Immature natural killer cell (primary cell): ENCODE measurements around the gene OSBPL2. TPM values are rescaled to one million over a fixed set of nuclear protein-coding genes. Genes with fewer than 3 reads are reported as not detected.
A peak's percentile ranks its signal among the peaks of the same experiment; 100 is the strongest.

Experiments
- DNase-seq, 3 donors: peaks; one replicate each; pipeline ENCODE4 v3.0.0; 2022; ENCODE audit warnings: mixed read lengths in 1 of 3
- H3K27ac Mint-ChIP-seq, 6 donors: one replicate each; pipeline ENCODE4 v1.8.0; 2020; ENCODE audit warnings: mixed read lengths in 6 of 6, mild to moderate bottlenecking in 5 of 6, inconsistent platforms in 4 of 6, moderate library complexity in 3 of 6
- H3K27me3 Mint-ChIP-seq, 3 donors: one replicate each; pipeline ENCODE4 v1.8.0; 2020 to 2021; ENCODE audit warnings: low read depth in 3 of 3, mild to moderate bottlenecking in 3 of 3, mixed read lengths in 3 of 3, moderate library complexity in 3 of 3, inconsistent platforms in 1 of 3
- H3K36me3 Mint-ChIP-seq, 3 donors: one replicate each; pipeline ENCODE4 v1.8.0; 2020; ENCODE audit warnings: mixed read lengths in 3 of 3, inconsistent platforms in 2 of 3, mild to moderate bottlenecking in 2 of 3
- H3K4me1 Mint-ChIP-seq, 2 donors: one replicate each; pipeline ENCODE4 v1.8.0; 2020; ENCODE audit warnings: inconsistent platforms in 2 of 2, mild to moderate bottlenecking in 2 of 2, mixed read lengths in 2 of 2, moderate library complexity in 1 of 2
- H3K4me3 Mint-ChIP-seq, 5 donors: one replicate each; pipeline ENCODE4 v1.8.0; 2020; ENCODE audit warnings: mild to moderate bottlenecking in 5 of 5, mixed read lengths in 5 of 5, inconsistent platforms in 3 of 5, moderate library complexity in 3 of 5
- H3K9me3 Mint-ChIP-seq, 6 donors: one replicate each; pipeline ENCODE4 v1.8.0; 2020; ENCODE audit warnings: mild to moderate bottlenecking in 6 of 6, mixed read lengths in 6 of 6, inconsistent platforms in 4 of 6, moderate library complexity in 3 of 6
- polyA plus RNA-seq, 3 donors: library from polyadenylated mRNA; unstranded; fragments of 300-500 nt; fragmentation: Illumina TruSeq; gene quantifications; one replicate each; pipeline ENCODE4 v1.2.3, GENCODE V29; 2021

OSBPL2 gene
- polyA plus RNA-seq, 3 donors from 2014 or later: 17.9 to 45.2 (median 24.5) TPM

DNA sequence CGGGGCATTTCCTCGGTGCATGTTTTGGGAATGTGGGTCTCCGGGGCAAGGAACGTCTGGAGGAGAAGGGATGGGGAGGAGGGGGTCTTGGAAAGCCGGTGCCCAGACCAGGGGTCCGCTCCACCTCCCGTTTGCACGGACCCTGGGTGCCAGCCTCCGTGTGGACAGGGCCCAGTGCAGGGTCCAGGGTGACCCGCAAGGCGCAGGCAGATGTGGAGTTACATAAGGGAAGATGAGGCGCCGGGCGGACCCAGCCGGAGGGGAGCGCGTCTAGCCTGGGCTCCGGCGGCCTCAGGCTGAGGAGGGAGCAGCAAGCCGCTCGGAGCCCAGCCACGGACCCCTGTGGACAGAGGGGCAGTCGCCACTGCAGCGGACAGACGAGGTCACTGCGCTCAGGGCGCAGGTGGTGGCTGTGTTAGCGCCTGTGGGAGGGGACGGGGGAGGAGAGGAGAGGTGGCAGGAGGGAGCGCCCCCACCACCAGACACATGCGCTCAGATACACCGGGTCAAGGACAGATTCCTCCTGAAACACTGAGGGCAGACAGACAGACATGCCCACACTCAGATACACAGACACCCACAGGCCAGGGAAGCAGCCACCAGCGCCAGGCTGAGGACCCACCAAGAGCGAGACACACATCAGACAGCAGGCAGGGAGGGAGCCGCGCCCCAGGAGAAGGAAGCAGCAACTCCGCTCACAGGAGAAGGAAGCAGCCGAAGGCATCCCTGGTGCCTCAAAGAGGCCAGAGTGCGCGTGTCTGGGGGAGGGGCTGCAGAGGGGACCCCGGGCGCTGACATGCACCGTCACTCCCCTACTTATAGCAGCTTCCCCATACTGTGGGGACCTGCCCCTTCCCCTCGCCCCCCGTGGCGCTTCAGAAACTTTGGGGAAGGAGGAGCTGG, 17.4 kb upstream of the OSBPL2 start:
- peaks cover 0 to 4% of the 10 kb centered on the region in 2 donors for H3K4me1 Mint-ChIP-seq
- no peak for DNase-seq
- no peak overlapping the region for H3K27ac Mint-ChIP-seq
- H3K36me3 Mint-ChIP-seq: no peaks in the 10 kb centered on the region
- H3K27me3 Mint-ChIP-seq: peaks cover 13 to 14% (median 13%) of the 10 kb centered on the region in 3 donors
- H3K4me3 Mint-ChIP-seq: peak overlapping the region in 4 of 5 donors; percentile 10 to 47 (median 24)
- peaks cover 0 to 1% (median 0%) of the 10 kb centered on the region in 6 donors for H3K9me3 Mint-ChIP-seq

DNA sequence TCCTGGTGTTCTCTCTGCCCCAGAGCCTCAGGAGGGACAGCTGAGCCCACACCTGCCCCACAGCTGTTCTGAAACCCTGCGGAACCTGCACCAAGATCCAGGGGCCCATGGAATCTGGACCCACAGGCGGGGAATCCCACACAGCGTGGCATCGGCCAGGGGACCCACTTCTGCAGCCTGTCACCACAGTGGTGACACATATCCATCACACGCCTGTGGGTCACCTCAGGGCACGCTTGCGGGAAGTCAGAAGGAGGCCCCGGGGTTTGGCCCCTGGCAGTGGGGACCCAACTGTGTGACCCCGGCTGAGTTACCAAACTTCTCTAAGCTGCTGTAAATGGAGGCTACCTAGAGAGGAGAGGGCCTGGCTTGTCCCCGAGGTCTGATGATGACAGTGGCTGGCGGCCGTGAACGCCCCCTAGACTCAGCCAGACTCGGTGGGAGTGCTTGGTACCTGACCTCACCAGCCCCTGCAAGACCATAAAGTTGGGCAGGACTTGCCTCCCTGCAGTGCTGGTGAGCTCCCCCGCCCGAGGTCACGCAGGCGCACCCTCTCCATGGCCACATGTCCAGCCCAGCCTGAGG, 16.0 kb upstream of the OSBPL2 start:
- peaks cover 0 to 1% (median 0%) of the 10 kb centered on the region in 6 donors for H3K9me3 Mint-ChIP-seq
- no peak overlapping the region for H3K4me3 Mint-ChIP-seq
- H3K36me3 Mint-ChIP-seq: no peaks in the 10 kb centered on the region
- no peak overlapping the region for H3K27ac Mint-ChIP-seq
- no peak for DNase-seq
- peaks cover 13 to 14% (median 13%) of the 10 kb centered on the region in 3 donors for H3K27me3 Mint-ChIP-seq
- H3K4me1 Mint-ChIP-seq: peaks cover 0 to 4% of the 10 kb centered on the region in 2 donors

DNA sequence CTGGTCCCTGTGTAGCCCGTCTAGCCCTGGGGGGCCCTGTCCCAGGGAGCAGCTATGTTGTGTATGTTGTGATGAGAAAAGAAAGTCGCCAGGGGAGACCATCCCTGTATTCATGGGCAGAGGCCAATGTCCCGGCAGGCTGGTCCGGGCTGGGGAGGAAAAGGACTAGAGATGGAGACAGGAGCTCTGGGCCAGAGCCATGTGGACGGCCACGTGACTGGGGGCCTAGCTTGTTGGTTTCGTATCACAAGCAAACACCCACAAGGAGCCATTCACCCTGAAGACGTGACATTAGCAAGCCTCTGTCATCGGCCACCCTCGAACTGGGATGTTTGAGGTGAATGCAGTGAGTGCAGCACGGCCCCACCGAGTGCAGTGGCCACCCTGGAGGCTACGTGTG, 15.3 kb upstream of the OSBPL2 start:
- Mint-ChIP-seq H3K27me3 (peaks cover 13 to 14% (median 13%) of the 10 kb centered on the region in 3 donors), H3K27ac (no peak overlapping the region), H3K36me3 (no peaks in the 10 kb centered on the region)

DNA sequence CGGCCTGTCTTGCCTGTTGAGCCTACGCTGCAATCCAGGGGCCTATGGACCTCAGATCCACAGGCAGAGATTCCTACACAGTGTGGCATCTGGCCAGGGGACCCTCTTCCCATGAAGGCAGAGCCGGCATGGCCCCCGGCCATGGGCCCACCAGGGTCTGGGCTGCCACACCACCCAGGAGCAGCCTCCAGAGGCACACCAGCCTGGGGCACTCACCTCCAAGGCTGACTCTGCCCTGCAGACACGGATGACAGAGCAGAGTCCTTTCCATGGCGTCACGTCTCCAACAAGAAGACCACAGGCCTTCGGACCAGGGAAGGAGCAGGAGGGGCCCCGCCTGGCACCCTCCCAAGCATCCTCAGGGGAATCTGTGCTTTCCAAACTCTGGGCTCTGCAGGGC, 14.8 kb upstream of the OSBPL2 start:
- H3K4me3 Mint-ChIP-seq: no peak overlapping the region
- peaks cover 0 to 4% of the 10 kb centered on the region in 2 donors for H3K4me1 Mint-ChIP-seq
- DNase-seq: no peak
- no peaks in the 10 kb centered on the region for H3K36me3 Mint-ChIP-seq
- no peaks in the 10 kb centered on the region for H3K9me3 Mint-ChIP-seq
- no peak overlapping the region for H3K27ac Mint-ChIP-seq
- H3K27me3 Mint-ChIP-seq: peaks cover 13 to 14% (median 13%) of the 10 kb centered on the region in 3 donors

More for the DNA sequence above, 15.3 kb upstream of the OSBPL2 start:
- Mint-ChIP-seq H3K9me3 (peaks cover 0 to 1% (median 0%) of the 10 kb centered on the region in 6 donors), H3K4me3 (no peak overlapping the region), H3K4me1 (peaks cover 0 to 4% of the 10 kb centered on the region in 2 donors)
- no peak for DNase-seq

DNA sequence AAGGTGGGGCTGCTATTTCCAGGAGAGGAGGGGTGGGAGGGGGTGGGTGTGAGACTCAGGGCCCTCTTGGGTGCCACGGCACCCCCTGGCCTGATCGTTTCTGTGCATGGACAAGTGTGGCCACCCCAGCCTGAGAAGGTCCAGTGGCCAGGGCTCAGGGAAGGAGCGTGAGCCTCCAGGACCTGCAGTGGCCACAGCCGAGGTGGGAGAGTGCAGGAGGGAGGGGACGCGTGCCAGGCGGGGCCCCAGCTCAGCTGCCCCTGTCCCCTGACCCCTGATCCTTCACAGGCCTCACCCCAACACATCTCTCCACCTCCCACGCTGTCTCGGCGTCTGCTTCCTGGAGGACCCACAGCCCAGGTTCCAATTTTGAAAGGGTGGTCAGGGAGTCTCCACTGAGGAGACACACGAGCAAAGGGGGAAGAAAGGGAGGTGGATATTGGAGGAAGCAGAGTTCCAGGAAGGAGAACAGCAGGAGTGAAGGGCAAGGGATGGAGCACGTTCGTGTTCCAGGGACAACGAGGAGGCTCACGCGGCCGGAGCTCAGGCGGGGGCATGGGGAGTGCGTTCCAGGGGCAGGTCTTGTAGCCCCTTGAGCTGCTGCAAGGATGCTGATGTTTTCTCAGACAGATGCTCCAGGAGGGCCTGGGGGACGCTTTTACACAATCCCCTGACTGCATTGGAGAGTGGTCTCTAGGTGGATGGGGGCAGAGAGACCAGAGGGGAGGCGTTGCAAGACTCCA, 14.0 kb upstream of the OSBPL2 start:
- H3K4me3 Mint-ChIP-seq: no peak overlapping the region
- H3K4me1 Mint-ChIP-seq: peaks cover 0 to 2% of the 10 kb centered on the region in 2 donors
- H3K27ac Mint-ChIP-seq: no peak overlapping the region
- H3K9me3 Mint-ChIP-seq: no peaks in the 10 kb centered on the region
- DNase-seq: no peak
- H3K27me3 Mint-ChIP-seq: peaks cover 10 to 13% (median 11%) of the 10 kb centered on the region in 3 donors
- no peaks in the 10 kb centered on the region for H3K36me3 Mint-ChIP-seq

DNA sequence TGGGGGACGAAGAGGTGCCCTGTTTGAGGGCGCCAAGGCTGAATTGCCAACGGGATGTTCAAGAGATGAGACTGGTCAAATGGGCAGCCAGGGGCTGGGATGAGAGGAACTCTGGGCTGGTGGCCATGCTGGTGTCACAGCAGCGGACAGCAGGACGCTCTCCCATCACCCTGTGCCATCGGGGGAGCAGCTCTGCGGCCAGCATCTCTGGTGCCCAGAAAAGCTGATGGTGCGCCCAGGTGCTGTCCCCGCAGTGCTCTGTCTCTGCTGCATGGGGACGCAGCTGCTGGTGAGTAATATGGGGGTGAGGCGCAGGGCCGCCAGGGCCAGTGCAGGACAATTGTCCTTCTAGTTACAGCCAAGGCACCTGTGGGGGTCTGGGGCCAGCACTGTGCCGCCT, 13.3 kb upstream of the OSBPL2 start:
- DNase-seq: no peak
- Mint-ChIP-seq H3K9me3 (no peaks in the 10 kb centered on the region), H3K36me3 (no peaks in the 10 kb centered on the region), H3K4me3 (no peak overlapping the region), H3K4me1 (peaks cover 0 to 2% of the 10 kb centered on the region in 2 donors), H3K27ac (no peak overlapping the region), H3K27me3 (peaks cover 10 to 13% (median 11%) of the 10 kb centered on the region in 3 donors)

DNA sequence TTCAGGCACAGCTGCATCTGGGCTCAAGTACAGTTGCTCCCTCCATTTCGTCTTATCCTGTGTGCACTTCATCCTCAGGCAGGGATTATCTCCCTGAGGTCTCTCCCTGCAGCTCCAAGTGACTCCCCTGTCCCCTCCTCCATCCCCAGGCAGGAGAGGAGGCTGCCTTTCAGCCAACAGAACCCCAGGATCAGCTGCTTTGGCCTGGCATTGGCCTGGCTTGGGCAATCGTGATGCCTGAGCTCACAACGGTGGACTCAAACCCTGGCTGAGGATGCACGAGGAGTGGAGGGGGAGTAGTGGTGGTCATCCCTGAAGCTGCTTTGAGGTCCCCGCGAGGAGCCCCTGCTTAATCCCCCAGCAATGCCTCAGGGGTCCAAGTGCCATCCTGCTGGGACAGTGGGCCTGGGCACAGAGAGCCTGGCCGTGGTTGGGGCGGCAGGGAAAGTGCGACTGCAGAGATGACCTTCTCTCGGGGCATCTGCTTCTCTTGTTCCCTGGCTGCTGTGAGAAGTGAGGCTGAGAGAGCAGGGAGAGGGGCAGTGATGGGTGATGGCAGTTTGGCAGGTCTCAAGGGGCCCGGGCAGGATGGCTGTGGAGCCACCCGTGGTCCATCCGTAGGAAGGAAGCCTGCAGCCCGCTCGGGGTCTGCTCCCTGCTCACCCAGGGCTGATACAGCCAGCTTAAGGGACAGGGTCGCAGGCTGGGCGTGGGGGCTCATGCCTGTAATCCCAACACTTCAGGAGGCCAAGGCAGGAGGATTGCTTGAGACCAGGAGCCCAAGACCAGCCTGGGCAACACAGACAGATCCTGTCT, 12.3 kb upstream of the OSBPL2 start:
- DNase-seq: no peak
- Mint-ChIP-seq H3K9me3 (no peaks in the 10 kb centered on the region), H3K27ac (no peak overlapping the region), H3K4me1 (peaks cover 0 to under 1% of the 10 kb centered on the region in 2 donors), H3K4me3 (no peak overlapping the region), H3K36me3 (no peaks in the 10 kb centered on the region), H3K27me3 (peaks cover 10 to 12% (median 10%) of the 10 kb centered on the region in 3 donors)

DNA sequence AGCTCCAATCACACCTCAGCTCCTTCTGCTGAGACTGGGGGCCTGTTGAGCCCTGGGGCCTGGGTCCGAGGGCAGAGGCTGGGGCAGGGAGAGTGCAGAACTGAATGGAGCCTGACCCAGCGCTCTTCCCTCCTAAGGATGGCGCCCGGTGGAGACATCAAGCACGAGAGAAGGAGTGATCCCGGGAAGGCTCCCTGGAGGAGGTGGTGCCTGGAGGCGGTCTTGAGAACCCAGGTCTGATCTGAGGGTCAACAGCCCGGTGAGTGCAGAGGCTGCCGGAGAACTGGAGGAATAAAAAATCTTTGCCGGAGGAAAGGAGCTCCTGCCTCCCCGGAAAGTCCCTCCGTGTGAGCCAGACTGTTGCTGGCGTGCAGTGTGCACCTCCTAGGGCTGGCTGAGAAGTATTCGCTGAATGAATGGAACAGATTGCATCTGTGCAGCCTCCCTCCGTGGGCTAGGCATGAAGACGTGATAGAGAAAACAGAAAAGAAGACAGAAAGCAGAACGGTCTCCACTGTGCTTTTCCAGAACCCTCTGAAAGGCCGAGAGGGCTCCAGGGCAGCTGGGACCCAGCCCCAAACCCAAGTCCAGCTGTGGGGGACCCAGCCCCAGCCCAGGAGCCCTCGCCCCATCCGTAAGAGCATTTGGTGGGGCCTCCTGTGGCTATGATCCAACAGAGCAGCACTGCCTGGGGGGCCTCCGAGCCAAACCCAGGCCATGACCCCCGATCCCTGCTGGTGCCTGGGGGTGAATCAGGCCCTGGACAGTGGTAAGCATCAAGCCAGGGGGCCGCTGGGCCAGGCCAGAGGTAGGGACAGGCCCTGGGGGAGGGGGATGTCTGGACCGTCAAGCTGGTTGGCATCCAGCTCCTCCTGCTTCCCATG, 11.4 kb upstream of the OSBPL2 start:
- DNase-seq: no peak
- peaks cover 5 to 12% (median 7%) of the 10 kb centered on the region in 3 donors for H3K27me3 Mint-ChIP-seq
- H3K27ac Mint-ChIP-seq: no peak overlapping the region
- no peaks in the 10 kb centered on the region for H3K36me3 Mint-ChIP-seq
- no peaks in the 10 kb centered on the region for H3K4me1 Mint-ChIP-seq
- H3K4me3 Mint-ChIP-seq: no peak overlapping the region
- no peaks in the 10 kb centered on the region for H3K9me3 Mint-ChIP-seq

DNA sequence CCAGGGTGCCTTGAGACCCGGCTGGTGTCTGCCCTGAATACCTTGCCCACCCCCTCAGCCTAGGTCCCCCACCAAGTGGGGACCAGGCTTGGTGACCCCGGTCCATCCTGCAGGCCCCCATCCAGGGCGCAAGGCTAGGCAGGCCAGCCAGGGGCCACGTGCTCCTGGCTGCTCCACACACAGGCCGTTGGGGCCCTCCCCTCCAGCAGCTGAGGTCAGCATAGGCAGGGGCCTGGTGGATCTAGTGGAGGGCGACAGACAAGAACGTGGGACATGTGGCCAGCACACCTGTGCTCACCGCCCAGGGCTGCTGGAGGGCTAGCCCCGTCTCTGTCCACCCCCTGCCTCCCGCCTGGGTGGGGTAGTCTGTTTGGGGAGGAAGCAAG, 10.7 kb upstream of the OSBPL2 start:
- DNase-seq: no peak
- Mint-ChIP-seq H3K4me3 (no peak overlapping the region), H3K4me1 (no peaks in the 10 kb centered on the region), H3K9me3 (no peaks in the 10 kb centered on the region), H3K27ac (no peak overlapping the region), H3K27me3 (peaks cover 5 to 12% (median 7%) of the 10 kb centered on the region in 3 donors), H3K36me3 (no peaks in the 10 kb centered on the region)

DNA sequence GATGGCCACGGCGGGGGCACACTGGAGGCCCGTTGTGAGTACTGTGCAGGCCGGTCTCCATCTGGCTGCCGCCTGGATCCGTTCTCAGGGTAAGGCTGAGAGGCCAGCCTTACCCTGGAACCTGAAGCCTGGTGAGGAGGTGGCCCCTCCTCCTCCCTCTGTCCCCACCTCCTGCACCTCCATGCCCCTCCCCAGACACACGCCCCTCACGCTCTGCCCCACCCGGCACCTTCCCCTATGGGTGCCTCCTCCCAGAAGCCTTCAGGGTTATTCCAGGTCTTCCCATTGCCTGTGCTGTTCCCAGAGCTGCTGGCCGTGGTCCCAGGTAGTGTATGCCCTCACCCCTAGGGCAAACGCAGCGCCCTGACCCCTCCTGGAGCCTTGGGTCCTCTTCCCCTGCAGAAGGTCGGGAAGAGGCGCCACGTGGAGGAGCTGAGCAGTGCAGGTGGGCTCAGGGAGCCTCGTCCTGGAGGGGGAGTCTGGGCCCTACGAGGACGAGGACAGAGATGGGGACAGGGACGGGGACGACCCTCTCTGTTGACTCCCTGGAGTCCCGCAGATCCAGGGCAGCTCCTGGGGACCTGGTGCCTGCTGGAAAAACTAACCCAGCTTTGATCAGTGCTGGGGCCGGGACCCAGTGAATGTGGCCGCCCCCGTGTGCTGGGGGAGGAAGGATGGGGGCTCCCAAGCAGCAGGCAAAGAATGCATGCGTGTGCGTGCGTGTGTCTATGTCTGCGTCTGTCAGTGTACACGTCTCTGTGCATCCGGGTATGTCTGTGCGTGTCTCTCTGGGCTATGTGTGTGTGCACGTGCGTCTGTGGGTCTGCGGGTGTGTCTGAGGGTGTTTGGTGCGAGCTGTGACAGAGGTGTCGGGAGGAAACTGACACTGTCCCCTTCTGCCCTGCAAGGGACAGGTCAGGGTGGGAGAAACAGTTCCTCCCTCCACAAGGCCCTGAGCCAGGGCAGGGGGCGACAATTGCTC, 10.1 kb upstream of the OSBPL2 start:
- no peak for DNase-seq

DNA sequence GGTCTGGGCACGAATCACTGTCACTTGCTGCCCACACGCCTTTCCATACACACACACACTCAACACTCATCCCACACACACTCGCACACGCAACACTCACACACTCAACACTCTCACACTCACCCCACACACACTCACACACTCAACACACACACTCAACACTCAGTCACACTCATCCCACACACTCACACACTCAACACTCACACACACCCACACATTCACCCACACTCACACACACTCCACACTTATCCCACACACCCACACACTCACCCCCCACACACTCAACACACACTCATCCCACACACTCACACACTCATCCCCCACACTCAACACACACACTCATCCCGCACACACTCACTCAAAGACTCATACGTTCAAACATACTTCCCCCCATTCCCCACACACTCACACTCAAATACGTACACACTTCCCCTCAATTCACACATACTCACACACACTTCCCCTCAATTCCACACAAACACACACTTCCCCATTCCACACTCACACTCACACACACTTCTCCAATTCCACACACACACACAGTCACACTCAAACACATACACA, 9.3 kb upstream of the OSBPL2 start:
- Mint-ChIP-seq H3K27ac (no peak overlapping the region), H3K36me3 (no peaks in the 10 kb centered on the region), H3K27me3 (peaks cover 4 to 10% (median 5%) of the 10 kb centered on the region in 3 donors), H3K9me3 (no peaks in the 10 kb centered on the region), H3K4me1 (no peaks in the 10 kb centered on the region), H3K4me3 (no peak overlapping the region)
- DNase-seq: no peak

More for the DNA sequence above, 10.1 kb upstream of the OSBPL2 start:
- H3K36me3 Mint-ChIP-seq: no peaks in the 10 kb centered on the region
- H3K4me3 Mint-ChIP-seq: no peak overlapping the region
- H3K9me3 Mint-ChIP-seq: no peaks in the 10 kb centered on the region
- H3K27me3 Mint-ChIP-seq: peaks cover 4 to 10% (median 5%) of the 10 kb centered on the region in 3 donors
- no peaks in the 10 kb centered on the region for H3K4me1 Mint-ChIP-seq
- no peak overlapping the region for H3K27ac Mint-ChIP-seq
